HepG2 (cell line): ENCODE measurements around the gene AP3M1. TPM values are rescaled to one million over a fixed set of nuclear protein-coding genes. Genes with fewer than 3 reads are reported as not detected.

Source experiments
- BCL6 ChIP-seq: IDR thresholded peaks from 2 replicates; pipeline ENCODE4 v1.6.1; 2016; ENCODE audit warnings: missing genetic modification reagents, missing compliant biosample characterization
- SIX1 ChIP-seq: sonication (generic); formaldehyde crosslinking; IDR thresholded peaks from 2 replicates; pipeline ENCODE4 v1.4.0; 2020; ENCODE audit warnings: missing genetic modification reagents, borderline replicate concordance
- SMAD1 ChIP-seq: sonication (generic); formaldehyde crosslinking; IDR thresholded peaks from 2 replicates; pipeline ENCODE4 v1.4.0; 2020; ENCODE audit warnings: missing genetic modification reagents, low read depth, mild to moderate bottlenecking, borderline replicate concordance
- SRF ChIP-seq: IDR thresholded peaks from 2 replicates; pipeline ENCODE4 v1.6.1; 2011; ENCODE audit warnings: mild to moderate bottlenecking, low read depth, low read length, moderate library complexity
- ZBTB3 ChIP-seq: sonication (generic); formaldehyde crosslinking; IDR thresholded peaks from 2 replicates; pipeline ENCODE4 v1.4.0; 2020; ENCODE audit warnings: low read depth, mild to moderate bottlenecking, moderate library complexity, missing genetic modification reagents, borderline replicate concordance
- ZFY ChIP-seq: sonication (generic); formaldehyde crosslinking; IDR thresholded peaks from 2 replicates; pipeline ENCODE4 v1.4.0; 2020; ENCODE audit warnings: missing genetic modification reagents
- ZNF292 ChIP-seq: sonication (generic); formaldehyde crosslinking; IDR thresholded peaks from 2 replicates; pipeline ENCODE4 v1.8.1; 2022; ENCODE audit warnings: mild to moderate bottlenecking, low read depth, missing genetic modification reagents, borderline replicate concordance
- ZNF510 ChIP-seq: sonication (generic); formaldehyde crosslinking; IDR thresholded peaks from 2 replicates; pipeline ENCODE4 v1.4.0; 2020; ENCODE audit warnings: low read depth, mild to moderate bottlenecking, missing genetic modification reagents
- polyA plus RNA-seq, 8 experiments: library from polyadenylated mRNA; depleted of rRNA in 3 of 8; stranded (reverse) in 7 of 8; unstranded in 1 of 8; fragments of >200 nt; fragmentation: Illumina TruSeq in 4 of 8; extraction: Trizol in 4 of 8; gene quantifications; 2 replicates each; pipeline versions ENCODE4 v1.2.1 to v1.2.3, GENCODE V29; 2011 to 2016; ENCODE audit warnings: low read depth in 4 of 8, missing spikeins in 1 of 8, mixed read lengths in 1 of 8; ENCODE audit not compliant: insufficient read depth in 1 of 8
- total RNA-seq, 5 experiments: library from RNA; depleted of rRNA; stranded (reverse); fragments of >200 nt; fragmentation: Illumina TruSeq; extraction: Trizol; gene quantifications; 2 replicates each; pipeline ENCODE4 v1.2.3, GENCODE V29; 2016; ENCODE audit warnings: low read depth in 1 of 5
- TF ChIP-seq, protein P1 (sequence below): sonication (generic); formaldehyde crosslinking; IDR thresholded peaks from 2 replicates; pipeline ENCODE4 v1.4.0; 2020; ENCODE audit warnings: missing genetic modification reagents, borderline replicate concordance
- TF ChIP-seq, protein P2 (sequence below): sonication (generic); formaldehyde crosslinking; IDR thresholded peaks from 2 replicates; pipeline ENCODE4 v1.5.0; 2020; ENCODE audit warnings: mild to moderate bottlenecking, missing genetic modification reagents, borderline replicate concordance
- TF ChIP-seq, protein P3 (sequence below): sonication (generic); formaldehyde crosslinking; IDR thresholded peaks from 2 replicates; pipeline ENCODE4 v1.4.0; 2020; ENCODE audit warnings: mild to moderate bottlenecking, low read depth, missing genetic modification reagents
- TF ChIP-seq, protein P4 (sequence below): sonication (generic); formaldehyde crosslinking; IDR thresholded peaks from 2 replicates; pipeline ENCODE4 v1.8.1; 2023; ENCODE audit warnings: missing genetic modification reagents, inconsistent platforms, borderline replicate concordance
- TF ChIP-seq, protein P5 (sequence below): sonication (generic); formaldehyde crosslinking; IDR thresholded peaks from 2 replicates; pipeline ENCODE4 v1.9.0; 2021; ENCODE audit warnings: missing genetic modification reagents, mild to moderate bottlenecking, borderline replicate concordance

The AP3M1 gene
- total and polyA plus RNA-seq, 2 of the 13 experiments (the other 11 are each of a cell fraction or from before 2014, with no cell fraction given) = 29.0 to 31.6 TPM

DNA sequence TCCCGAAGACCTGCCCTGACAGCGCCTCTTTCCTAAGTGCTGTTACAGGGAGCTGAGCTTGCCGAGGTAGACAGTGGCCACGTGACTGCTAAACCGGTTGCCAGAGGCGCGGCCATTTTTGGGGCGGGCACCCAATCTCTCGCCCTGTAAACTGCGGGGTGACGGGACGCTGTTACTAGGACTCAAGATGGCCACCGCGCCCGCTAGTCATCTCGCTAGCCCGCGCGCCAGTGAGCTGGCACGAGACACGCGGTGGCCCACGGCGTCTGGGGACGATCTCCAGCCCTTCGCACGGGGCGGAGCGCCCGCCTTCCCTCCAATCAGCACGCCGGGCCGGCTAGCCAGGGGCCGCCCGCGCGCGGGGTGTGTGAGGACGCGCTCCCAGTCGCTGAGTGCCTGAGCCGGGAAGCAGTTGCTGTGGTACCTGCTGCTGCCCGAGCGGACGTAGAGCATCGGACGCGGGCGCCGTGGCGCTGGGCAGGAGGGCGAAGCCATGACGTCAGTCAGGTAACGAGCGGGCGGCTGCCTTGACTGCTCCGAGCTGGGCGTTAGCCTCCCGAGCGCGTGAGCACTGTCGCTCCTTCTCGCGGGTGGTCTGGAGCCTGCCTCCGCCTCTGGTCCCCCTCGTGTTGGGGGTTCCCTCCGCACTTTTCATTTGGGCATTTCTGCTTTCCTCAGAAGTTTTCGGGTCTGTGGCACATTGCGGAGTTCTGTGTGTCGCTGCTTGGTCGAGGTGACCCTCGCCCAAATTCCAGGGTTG, 25.9 kb upstream of the AP3M1 start (continued):
- TF ChIP-seq, protein P1, sequence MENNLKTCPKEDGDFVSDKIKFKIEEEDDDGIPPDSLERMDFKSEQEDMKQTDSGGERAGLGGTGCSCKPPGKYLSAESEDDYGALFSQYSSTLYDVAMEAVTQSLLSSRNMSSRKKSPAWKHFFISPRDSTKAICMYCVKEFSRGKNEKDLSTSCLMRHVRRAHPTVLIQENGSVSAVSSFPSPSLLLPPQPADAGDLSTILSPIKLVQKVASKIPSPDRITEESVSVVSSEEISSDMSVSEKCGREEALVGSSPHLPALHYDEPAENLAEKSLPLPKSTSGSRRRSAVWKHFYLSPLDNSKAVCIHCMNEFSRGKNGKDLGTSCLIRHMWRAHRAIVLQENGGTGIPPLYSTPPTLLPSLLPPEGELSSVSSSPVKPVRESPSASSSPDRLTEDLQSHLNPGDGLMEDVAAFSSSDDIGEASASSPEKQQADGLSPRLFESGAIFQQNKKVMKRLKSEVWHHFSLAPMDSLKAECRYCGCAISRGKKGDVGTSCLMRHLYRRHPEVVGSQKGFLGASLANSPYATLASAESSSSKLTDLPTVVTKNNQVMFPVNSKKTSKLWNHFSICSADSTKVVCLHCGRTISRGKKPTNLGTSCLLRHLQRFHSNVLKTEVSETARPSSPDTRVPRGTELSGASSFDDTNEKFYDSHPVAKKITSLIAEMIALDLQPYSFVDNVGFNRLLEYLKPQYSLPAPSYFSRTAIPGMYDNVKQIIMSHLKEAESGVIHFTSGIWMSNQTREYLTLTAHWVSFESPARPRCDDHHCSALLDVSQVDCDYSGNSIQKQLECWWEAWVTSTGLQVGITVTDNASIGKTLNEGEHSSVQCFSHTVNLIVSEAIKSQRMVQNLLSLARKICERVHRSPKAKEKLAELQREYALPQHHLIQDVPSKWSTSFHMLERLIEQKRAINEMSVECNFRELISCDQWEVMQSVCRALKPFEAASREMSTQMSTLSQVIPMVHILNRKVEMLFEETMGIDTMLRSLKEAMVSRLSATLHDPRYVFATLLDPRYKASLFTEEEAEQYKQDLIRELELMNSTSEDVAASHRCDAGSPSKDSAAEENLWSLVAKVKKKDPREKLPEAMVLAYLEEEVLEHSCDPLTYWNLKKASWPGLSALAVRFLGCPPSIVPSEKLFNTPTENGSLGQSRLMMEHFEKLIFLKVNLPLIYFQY (CRISPR knock-in tag) = no peak
- TF ChIP-seq SIX1 (CRISPR knock-in tag) (no peak), ZFY (CRISPR knock-in tag) (peak; percentile 73), SRF (peak; percentile 52; the same call in 1 of the 2 replicates), SMAD1 (CRISPR knock-in tag) (no peak), ZBTB3 (CRISPR knock-in tag) (0 out of 2 replicates have a peak, but pooled peaks have one; percentile 30), BCL6 (CRISPR knock-in tag) (peak; percentile 51; the same call in 1 of the 2 replicates), ZNF510 (peak; percentile 84; the same call in 1 of the 2 replicates), ZNF292 (CRISPR knock-in tag) (peak; percentile 45)
- TF ChIP-seq, protein P2, sequence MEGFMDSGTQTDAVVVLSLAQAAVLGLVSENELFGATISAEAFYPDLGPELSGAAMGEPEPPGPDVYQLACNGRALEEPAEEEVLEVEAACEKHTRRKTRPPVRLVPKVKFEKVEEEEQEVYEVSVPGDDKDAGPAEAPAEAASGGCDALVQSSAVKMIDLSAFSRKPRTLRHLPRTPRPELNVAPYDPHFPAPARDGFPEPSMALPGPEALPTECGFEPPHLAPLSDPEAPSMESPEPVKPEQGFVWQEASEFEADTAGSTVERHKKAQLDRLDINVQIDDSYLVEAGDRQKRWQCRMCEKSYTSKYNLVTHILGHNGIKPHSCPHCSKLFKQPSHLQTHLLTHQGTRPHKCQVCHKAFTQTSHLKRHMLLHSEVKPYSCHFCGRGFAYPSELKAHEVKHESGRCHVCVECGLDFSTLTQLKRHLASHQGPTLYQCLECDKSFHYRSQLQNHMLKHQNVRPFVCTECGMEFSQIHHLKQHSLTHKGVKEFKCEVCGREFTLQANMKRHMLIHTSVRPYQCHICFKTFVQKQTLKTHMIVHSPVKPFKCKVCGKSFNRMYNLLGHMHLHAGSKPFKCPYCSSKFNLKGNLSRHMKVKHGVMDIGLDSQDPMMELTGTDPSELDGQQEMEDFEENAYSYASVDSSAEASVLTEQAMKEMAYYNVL = peak; percentile 77
- TF ChIP-seq, protein P3, sequence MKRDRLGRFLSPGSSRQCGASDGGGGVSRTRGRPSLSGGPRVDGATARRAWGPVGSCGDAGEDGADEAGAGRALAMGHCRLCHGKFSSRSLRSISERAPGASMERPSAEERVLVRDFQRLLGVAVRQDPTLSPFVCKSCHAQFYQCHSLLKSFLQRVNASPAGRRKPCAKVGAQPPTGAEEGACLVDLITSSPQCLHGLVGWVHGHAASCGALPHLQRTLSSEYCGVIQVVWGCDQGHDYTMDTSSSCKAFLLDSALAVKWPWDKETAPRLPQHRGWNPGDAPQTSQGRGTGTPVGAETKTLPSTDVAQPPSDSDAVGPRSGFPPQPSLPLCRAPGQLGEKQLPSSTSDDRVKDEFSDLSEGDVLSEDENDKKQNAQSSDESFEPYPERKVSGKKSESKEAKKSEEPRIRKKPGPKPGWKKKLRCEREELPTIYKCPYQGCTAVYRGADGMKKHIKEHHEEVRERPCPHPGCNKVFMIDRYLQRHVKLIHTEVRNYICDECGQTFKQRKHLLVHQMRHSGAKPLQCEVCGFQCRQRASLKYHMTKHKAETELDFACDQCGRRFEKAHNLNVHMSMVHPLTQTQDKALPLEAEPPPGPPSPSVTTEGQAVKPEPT (CRISPR knock-in tag) = peak; percentile 91; the same call in 1 of the 2 replicates
- TF ChIP-seq, protein P4, sequence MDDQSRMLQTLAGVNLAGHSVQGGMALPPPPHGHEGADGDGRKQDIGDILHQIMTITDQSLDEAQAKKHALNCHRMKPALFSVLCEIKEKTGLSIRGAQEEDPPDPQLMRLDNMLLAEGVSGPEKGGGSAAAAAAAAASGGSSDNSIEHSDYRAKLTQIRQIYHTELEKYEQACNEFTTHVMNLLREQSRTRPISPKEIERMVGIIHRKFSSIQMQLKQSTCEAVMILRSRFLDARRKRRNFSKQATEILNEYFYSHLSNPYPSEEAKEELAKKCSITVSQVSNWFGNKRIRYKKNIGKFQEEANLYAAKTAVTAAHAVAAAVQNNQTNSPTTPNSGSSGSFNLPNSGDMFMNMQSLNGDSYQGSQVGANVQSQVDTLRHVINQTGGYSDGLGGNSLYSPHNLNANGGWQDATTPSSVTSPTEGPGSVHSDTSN = 0 out of 2 replicates have a peak, but pooled peaks have one; percentile 32
- TF ChIP-seq, protein P5, sequence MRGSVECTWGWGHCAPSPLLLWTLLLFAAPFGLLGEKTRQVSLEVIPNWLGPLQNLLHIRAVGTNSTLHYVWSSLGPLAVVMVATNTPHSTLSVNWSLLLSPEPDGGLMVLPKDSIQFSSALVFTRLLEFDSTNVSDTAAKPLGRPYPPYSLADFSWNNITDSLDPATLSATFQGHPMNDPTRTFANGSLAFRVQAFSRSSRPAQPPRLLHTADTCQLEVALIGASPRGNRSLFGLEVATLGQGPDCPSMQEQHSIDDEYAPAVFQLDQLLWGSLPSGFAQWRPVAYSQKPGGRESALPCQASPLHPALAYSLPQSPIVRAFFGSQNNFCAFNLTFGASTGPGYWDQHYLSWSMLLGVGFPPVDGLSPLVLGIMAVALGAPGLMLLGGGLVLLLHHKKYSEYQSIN = no peak
